HCT116 (cell line): Measurements from ENCODE around the gene SLC44A3. TPM values are rescaled to one million over a fixed set of nuclear protein-coding genes. Genes with fewer than 3 reads are reported as not detected.

ENCODE experiments used
- ATAC-seq: fragments of 200-7000 bp; cut with Tn5 transposase; 2 replicates; pipeline ENCODE4 v1.9.1; 2020; ENCODE audit warnings: mild to moderate bottlenecking, moderate library complexity
- BruUV-seq: library from RNA; stranded (reverse); fragments of 400-500 nt; replicated peaks from 2 replicates; lab custom pipeline; 2021; lab: Mats Ljungman, UMichigan
- CTCF ChIA-PET: fragments of 300-600 bp; sonication (Branson Sonifier 250); formaldehyde crosslinking; loops from one replicate; lab custom pipeline; 2021; ENCODE audit warnings: antibody characterized with exemption; lab: Charles Lee
- POLR2A ChIA-PET: fragments of 300-600, 350-600 bp; sonication (Branson Sonifier 250); formaldehyde crosslinking; loops from one replicate; lab custom pipeline; 2021; ENCODE audit warnings: antibody characterized with exemption; lab: Charles Lee
- RAD21 ChIA-PET, 2 experiments: fragments of 300-600 bp; sonication (Branson Sonifier 250); formaldehyde crosslinking; loops; one replicate each; lab custom pipeline; 2023; ENCODE audit warnings: low total read pairs in 2 of 2; ENCODE audit not compliant: uncharacterized antibody in 2 of 2, unreplicated experiment in 2 of 2, low non-redundant PET in 1 of 2; lab: Charles Lee
- DNase-seq: peaks from one replicate; pipeline ENCODE4 v3.0.0-alpha.2; 2010; ENCODE audit warnings: low read depth, low spot score
- H2AFZ ChIP-seq: fragments of 200-600 bp; shearing (Covaris generic), sonication (generic); 2 replicates; pipeline ENCODE4 v1.6.1; 2017; ENCODE audit warnings: low read depth, mixed run types, mixed read lengths, antibody characterized with exemption, low read length; ENCODE audit not compliant: poor library complexity, severe bottlenecking
- H3K27ac ChIP-seq: 2 replicates; pipeline ENCODE4 v1.5.1; 2012; ENCODE audit warnings: low read depth, low read length
- H3K27me3 ChIP-seq: fragments of 200-600 bp; sonication (generic); 2 replicates; pipeline ENCODE4 v1.6.1; 2016; ENCODE audit warnings: mixed run types, low read length, mixed read lengths; ENCODE audit not compliant: insufficient read depth
- H3K36me3 ChIP-seq, 2 experiments: fragments of 200-500 bp in 1 of 2; fragments of 200-600 bp in 1 of 2; sonication (Bioruptor generic) in 1 of 2; sonication (generic) in 1 of 2; 2 replicates each; pipeline versions ENCODE4 v1.5.1 to v1.6.1; 2014 to 2016; ENCODE audit warnings: low read length in 2 of 2, inconsistent platforms in 1 of 2, mixed read lengths in 1 of 2, mixed run types in 1 of 2; ENCODE audit not compliant: insufficient read depth in 2 of 2, control insufficient read depth in 1 of 2
- H3K4me1 ChIP-seq, 2 experiments: fragments of 200-600 bp in 1 of 2; sonication (generic) in 1 of 2; 2 replicates each; pipeline versions ENCODE4 v1.5.1 to v1.6.1; 2012 to 2017; ENCODE audit warnings: low read length in 2 of 2, inconsistent platforms in 1 of 2, mild to moderate bottlenecking in 1 of 2, mixed read lengths in 1 of 2, mixed run types in 1 of 2, moderate library complexity in 1 of 2; ENCODE audit not compliant: insufficient read depth in 2 of 2, control insufficient read depth in 1 of 2
- H3K4me2 ChIP-seq: fragments of 200-600 bp; sonication (generic); 2 replicates; pipeline ENCODE4 v1.6.1; 2017; ENCODE audit warnings: mixed run types, low read length, mixed read lengths
- H3K4me3 ChIP-seq, 2 experiments: fragments of 200-600 bp in 1 of 2; sonication (generic) in 1 of 2; replicated peaks in 1 of 2; 2 replicates each; pipeline ENCODE4 v1.5.1; 2011 to 2016; ENCODE audit warnings: low read length in 2 of 2, control low read depth in 1 of 2, low read depth in 1 of 2, mild to moderate bottlenecking in 1 of 2, mixed read lengths in 1 of 2, mixed run types in 1 of 2
- H3K79me2 ChIP-seq: fragments of 200-600 bp; sonication (generic); 2 replicates; pipeline ENCODE4 v1.6.1; 2017; ENCODE audit warnings: mild to moderate bottlenecking, mixed run types, low read length, moderate library complexity, mixed read lengths; ENCODE audit not compliant: insufficient read depth
- H3K9ac ChIP-seq: fragments of 200-600 bp; sonication (generic); 2 replicates; pipeline ENCODE4 v1.6.1; 2016; ENCODE audit warnings: low read length, mixed read lengths
- H3K9me2 ChIP-seq: fragments of 200-600 bp; sonication (generic), shearing (Covaris generic); 2 replicates; pipeline ENCODE4 v1.6.1; 2017; ENCODE audit warnings: mixed run types, mild to moderate bottlenecking, moderate library complexity; ENCODE audit not compliant: insufficient read depth
- H3K9me3 ChIP-seq, 2 experiments: fragments of 200-500 bp in 1 of 2; fragments of 200-600 bp in 1 of 2; sonication (Bioruptor generic) in 1 of 2; sonication (generic) in 1 of 2; 2 replicates each; pipeline ENCODE4 v1.6.1; 2014 to 2017; ENCODE audit warnings: low read length in 2 of 2, mixed read lengths in 2 of 2, inconsistent platforms in 1 of 2, low read depth in 1 of 2, mild to moderate bottlenecking in 1 of 2, mixed run types in 1 of 2, moderate library complexity in 1 of 2; ENCODE audit not compliant: control insufficient read depth in 1 of 2, insufficient read depth in 1 of 2
- H4K20me1 ChIP-seq: fragments of 200-600 bp; sonication (generic), shearing (Covaris generic); 2 replicates; pipeline ENCODE4 v1.6.1; 2017; ENCODE audit warnings: mixed run types, mild to moderate bottlenecking, moderate library complexity; ENCODE audit not compliant: insufficient read depth
- EGR1 ChIP-seq: IDR thresholded peaks from 2 replicates; pipeline ENCODE4 v1.6.1; 2012; ENCODE audit warnings: low read depth
- intact Hi-C: fragments of 100-400 bp; cut with micrococcal nuclease; formaldehyde crosslinking; loops from 2 replicates; pipeline ENCODE4 v1.10.0; 2022
- total RNA-seq: library from RNA; stranded (reverse); gene quantifications from one replicate; pipeline ENCODE4 v1.2.1, GENCODE V29; 2021; ENCODE audit not compliant: unreplicated experiment
- TF ChIP-seq, protein P1 (sequence below): IDR thresholded peaks from 2 replicates; pipeline ENCODE4 v1.6.1; 2012; ENCODE audit warnings: low read depth
- TF ChIP-seq, protein P2 (sequence below): IDR thresholded peaks from 2 replicates; pipeline ENCODE4 v1.6.1; 2012

Gene SLC44A3
- total RNA-seq, 1 experiment from 2014 or later, result 9.6 TPM

DNA sequence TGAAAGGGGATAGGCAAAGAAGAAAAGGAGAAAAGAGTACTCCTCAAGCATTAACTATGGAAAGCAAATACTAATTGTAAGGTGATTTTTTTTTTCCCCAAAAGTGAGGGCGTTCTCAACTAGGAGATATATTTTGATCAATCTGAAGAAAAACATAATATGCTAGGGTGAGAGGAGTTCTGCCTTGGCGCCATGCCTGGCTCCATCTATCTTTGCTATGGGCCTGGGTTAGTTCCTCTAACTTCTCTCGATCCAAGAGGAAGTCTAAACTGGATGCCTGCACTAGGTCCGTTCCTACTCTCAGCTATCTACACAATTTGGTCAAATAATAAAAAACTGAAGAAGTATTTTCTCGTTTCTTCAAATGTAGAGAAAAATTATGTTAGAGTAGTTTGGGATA lies 86.2 kb downstream of the SLC44A3 start (continued):
- TF ChIP-seq, protein P1, sequence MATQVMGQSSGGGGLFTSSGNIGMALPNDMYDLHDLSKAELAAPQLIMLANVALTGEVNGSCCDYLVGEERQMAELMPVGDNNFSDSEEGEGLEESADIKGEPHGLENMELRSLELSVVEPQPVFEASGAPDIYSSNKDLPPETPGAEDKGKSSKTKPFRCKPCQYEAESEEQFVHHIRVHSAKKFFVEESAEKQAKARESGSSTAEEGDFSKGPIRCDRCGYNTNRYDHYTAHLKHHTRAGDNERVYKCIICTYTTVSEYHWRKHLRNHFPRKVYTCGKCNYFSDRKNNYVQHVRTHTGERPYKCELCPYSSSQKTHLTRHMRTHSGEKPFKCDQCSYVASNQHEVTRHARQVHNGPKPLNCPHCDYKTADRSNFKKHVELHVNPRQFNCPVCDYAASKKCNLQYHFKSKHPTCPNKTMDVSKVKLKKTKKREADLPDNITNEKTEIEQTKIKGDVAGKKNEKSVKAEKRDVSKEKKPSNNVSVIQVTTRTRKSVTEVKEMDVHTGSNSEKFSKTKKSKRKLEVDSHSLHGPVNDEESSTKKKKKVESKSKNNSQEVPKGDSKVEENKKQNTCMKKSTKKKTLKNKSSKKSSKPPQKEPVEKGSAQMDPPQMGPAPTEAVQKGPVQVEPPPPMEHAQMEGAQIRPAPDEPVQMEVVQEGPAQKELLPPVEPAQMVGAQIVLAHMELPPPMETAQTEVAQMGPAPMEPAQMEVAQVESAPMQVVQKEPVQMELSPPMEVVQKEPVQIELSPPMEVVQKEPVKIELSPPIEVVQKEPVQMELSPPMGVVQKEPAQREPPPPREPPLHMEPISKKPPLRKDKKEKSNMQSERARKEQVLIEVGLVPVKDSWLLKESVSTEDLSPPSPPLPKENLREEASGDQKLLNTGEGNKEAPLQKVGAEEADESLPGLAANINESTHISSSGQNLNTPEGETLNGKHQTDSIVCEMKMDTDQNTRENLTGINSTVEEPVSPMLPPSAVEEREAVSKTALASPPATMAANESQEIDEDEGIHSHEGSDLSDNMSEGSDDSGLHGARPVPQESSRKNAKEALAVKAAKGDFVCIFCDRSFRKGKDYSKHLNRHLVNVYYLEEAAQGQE, result no peak
- no peak for TF ChIP-seq EGR1
- TF ChIP-seq, protein P2, sequence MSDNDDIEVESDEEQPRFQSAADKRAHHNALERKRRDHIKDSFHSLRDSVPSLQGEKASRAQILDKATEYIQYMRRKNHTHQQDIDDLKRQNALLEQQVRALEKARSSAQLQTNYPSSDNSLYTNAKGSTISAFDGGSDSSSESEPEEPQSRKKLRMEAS, result no peak

DNA sequence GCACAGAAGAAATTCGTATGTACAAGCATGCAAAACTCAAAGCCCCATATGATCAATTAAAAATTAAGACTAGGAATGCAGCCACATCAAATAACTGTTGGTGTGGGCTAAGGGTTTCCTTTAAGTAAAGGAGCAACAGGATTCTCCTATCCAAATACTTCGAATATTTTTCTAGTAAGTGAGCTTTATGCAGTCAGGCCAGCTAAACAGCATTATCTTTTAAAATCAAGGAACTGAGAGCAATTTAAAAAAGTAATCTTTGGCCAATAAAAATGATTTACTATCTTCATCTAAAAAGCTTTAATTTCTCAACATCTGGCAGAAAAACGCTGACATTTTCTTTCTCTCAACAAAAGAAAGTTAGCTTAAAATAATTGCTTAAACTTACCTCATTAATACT lies 87.0 kb downstream of the SLC44A3 start:
- no peak for DNase-seq
- ChIA-PET RAD21 (no interaction called here), CTCF (no interaction called here), POLR2A (no interaction called here)
- Histone ChIP-seq H3K4me3 (no peak overlapping the region), H3K36me3 (0 out of 4 replicates have a peak, but pooled peaks cover 0 to 7% of the 10 kb centered on the region in 2 experiments), H4K20me1 (peaks cover 4% of the 10 kb centered on the region; the same call in 1 of the 2 replicates), H3K9me3 (no peaks in the 10 kb centered on the region), H3K9me2 (no peaks in the 10 kb centered on the region), H3K27me3 (no peaks in the 10 kb centered on the region), H3K79me2 (peaks cover 92% of the 10 kb centered on the region), H3K4me1 (peaks cover 0 to 38% of the 10 kb centered on the region in 2 experiments; a peak in 2 of 4 replicates), H3K9ac (no peak overlapping the region), H3K4me2 (no peak overlapping the region), H2AFZ (no peak overlapping the region), H3K27ac (no peak overlapping the region)
- TF ChIP-seq, protein P1, result no peak
- no TSS peak for BruUV-seq
- intact Hi-C loops, result no loop called here
- ATAC-seq, result no peak
